T-helper 17 cell (primary cell): ENCODE data around the gene KCNN4. TPM values are rescaled to one million over a fixed set of nuclear protein-coding genes. Genes with fewer than 3 reads are reported as not detected.

Experiments used
- ATAC-seq: fragments of 150-1000 bp; cut with Tn5 transposase; 2 replicates; pipeline ENCODE4 v1.10.0; 2021; ENCODE audit warnings: mild to moderate bottlenecking, moderate library complexity
- DNase-seq, 3 donors: peaks; one replicate each; pipeline versions ENCODE4 v3.0.0 to v3.0.0-alpha.2; 2020 to 2021
- H3K9me3 ChIP-seq: one replicate; pipeline ENCODE4 v1.7.0; 2013; ENCODE audit warnings: low read length, mild to moderate bottlenecking; ENCODE audit not compliant: control insufficient read depth, poor library complexity, severe bottlenecking
- H3K27ac Mint-ChIP-seq: one replicate; pipeline ENCODE4 v1.8.0; 2022; ENCODE audit warnings: mild to moderate bottlenecking, moderate library complexity, mixed read lengths
- H3K27me3 Mint-ChIP-seq: one replicate; pipeline ENCODE4 v1.8.0; 2022; ENCODE audit warnings: mixed read lengths
- H3K36me3 Mint-ChIP-seq: one replicate; pipeline ENCODE4 v1.8.0; 2022; ENCODE audit warnings: low read depth, mixed read lengths
- H3K4me1 Mint-ChIP-seq: one replicate; pipeline ENCODE4 v1.8.0; 2022; ENCODE audit warnings: mild to moderate bottlenecking, mixed read lengths
- H3K4me3 Mint-ChIP-seq: one replicate; pipeline ENCODE4 v1.8.0; 2022; ENCODE audit warnings: mild to moderate bottlenecking, moderate library complexity, mixed read lengths
- total RNA-seq, 4 donors: library from RNA in 2 of 4; stranded (reverse) in 2 of 4; gene quantifications; one replicate each; pipeline ENCODE4 v1.2.3 and lab custom pipeline; 2022 to 2026

KCNN4 gene
- total RNA-seq, 2 donors from 2014 or later = 46.4 to 63.1 TPM

GRCh38 chr19:43762814-43763213, 18.0 kb downstream of the KCNN4 start:
- Mint-ChIP-seq H3K36me3 (no peaks in the 10 kb centered on the region), H3K27ac (peak overlapping the region; percentile 81), H3K4me3 (peak overlapping the region; percentile 7), H3K27me3 (no peaks in the 10 kb centered on the region), H3K4me1 (peaks cover 44% of the 10 kb centered on the region)
- ATAC-seq (no peak), DNase-seq (no peak)
- H3K9me3 ChIP-seq = no peaks in the 10 kb centered on the region

GRCh38 chr19:43760941-43761340, 19.8 kb downstream of the KCNN4 start:
- no peaks in the 10 kb centered on the region for H3K9me3 ChIP-seq
- ATAC-seq (no peak), DNase-seq (no peak)
- peaks cover 34% of the 10 kb centered on the region for H3K4me1 Mint-ChIP-seq
- H3K36me3 Mint-ChIP-seq = no peaks in the 10 kb centered on the region
- H3K4me3 Mint-ChIP-seq = no peak overlapping the region
- no peak overlapping the region for H3K27ac Mint-ChIP-seq
- no peaks in the 10 kb centered on the region for H3K27me3 Mint-ChIP-seq

GRCh38 chr19:43759515-43759914, 21.3 kb downstream of the KCNN4 start:
- H3K4me3 Mint-ChIP-seq = no peak overlapping the region
- peaks cover 32% of the 10 kb centered on the region for H3K4me1 Mint-ChIP-seq
- H3K36me3 Mint-ChIP-seq = peaks cover 2% of the 10 kb centered on the region
- H3K9me3 ChIP-seq = no peaks in the 10 kb centered on the region
- DNase-seq (no peak), ATAC-seq (no peak)
- peak overlapping the region; percentile 57 for H3K27ac Mint-ChIP-seq
- H3K27me3 Mint-ChIP-seq = no peaks in the 10 kb centered on the region

- Mint-ChIP-seq H3K36me3 (peaks cover 4% of the 10 kb centered on the region), H3K27ac (peak overlapping the region; percentile 98), H3K4me3 (peak overlapping the region; percentile 98), H3K27me3 (no peaks in the 10 kb centered on the region), H3K4me1 (peaks cover 33% of the 10 kb centered on the region)
- DNase-seq = peak; percentile 61 to 74 (median 73)
- ATAC-seq = peak; percentile 26
- H3K9me3 ChIP-seq = no peaks in the 10 kb centered on the region
These were observed 25.4 kb downstream of the KCNN4 start for GRCh38 chr19:43755256-43755801.

- no peaks in the 10 kb centered on the region for H3K27me3 Mint-ChIP-seq
- peak within 1 kb of the TSS; percentile 98 for H3K27ac Mint-ChIP-seq
- H3K4me1 Mint-ChIP-seq = peaks cover 37% of the 10 kb centered on the region
- peak; percentile 86 for ATAC-seq
- H3K9me3 ChIP-seq = no peaks in the 10 kb centered on the region
- peaks cover 8% of the 10 kb centered on the region for H3K36me3 Mint-ChIP-seq
- H3K4me3 Mint-ChIP-seq = peak within 1 kb of the TSS; percentile 98
- peak; percentile 99 for DNase-seq
These were observed 26.1 kb downstream of the KCNN4 start, which contains the start of gene SMG9 for GRCh38 chr19:43754503-43755255. Gene SMG9 (minus strand): TSS chr19:43754962. CDS start chr19:43750741, 4,221 bp downstream.

GRCh38 chr19:43754253-43754502, 26.6 kb downstream of the KCNN4 start:
- Mint-ChIP-seq H3K27ac (peak overlapping the region; percentile 98), H3K36me3 (peaks cover 9% of the 10 kb centered on the region), H3K27me3 (no peaks in the 10 kb centered on the region), H3K4me3 (peak overlapping the region; percentile 98), H3K4me1 (peaks cover 33% of the 10 kb centered on the region)
- DNase-seq = no peak
- no peaks in the 10 kb centered on the region for H3K9me3 ChIP-seq
- no peak for ATAC-seq

GRCh38 chr19:43752287-43752875, 28.4 kb downstream of the KCNN4 start:
- DNase-seq (no peak), ATAC-seq (no peak)
- H3K9me3 ChIP-seq = no peaks in the 10 kb centered on the region
- Mint-ChIP-seq H3K4me3 (no peak overlapping the region), H3K27me3 (no peaks in the 10 kb centered on the region), H3K36me3 (peaks cover 18% of the 10 kb centered on the region), H3K27ac (peak overlapping the region; percentile 98), H3K4me1 (peaks cover 44% of the 10 kb centered on the region)

- H3K4me3 Mint-ChIP-seq = no peak overlapping the region
- H3K27ac Mint-ChIP-seq = peak overlapping the region; percentile 98
- H3K4me1 Mint-ChIP-seq = peaks cover 44% of the 10 kb centered on the region
- DNase-seq = no peak
- no peaks in the 10 kb centered on the region for H3K9me3 ChIP-seq
- peaks cover 18% of the 10 kb centered on the region for H3K36me3 Mint-ChIP-seq
- ATAC-seq = no peak
- H3K27me3 Mint-ChIP-seq = no peaks in the 10 kb centered on the region
These were observed 29.1 kb downstream of the KCNN4 start for GRCh38 chr19:43751466-43752220.

- Mint-ChIP-seq H3K4me3 (no peak overlapping the region), H3K27ac (peak overlapping the region; percentile 79), H3K4me1 (peaks cover 36% of the 10 kb centered on the region), H3K36me3 (peaks cover 22% of the 10 kb centered on the region), H3K27me3 (no peaks in the 10 kb centered on the region)
- ATAC-seq (no peak), DNase-seq (no peak)
- H3K9me3 ChIP-seq = no peaks in the 10 kb centered on the region
These were observed 30.9 kb downstream of the KCNN4 start for GRCh38 chr19:43749898-43750297.

- H3K9me3 ChIP-seq = no peaks in the 10 kb centered on the region
- Mint-ChIP-seq H3K27me3 (no peaks in the 10 kb centered on the region), H3K4me3 (no peak overlapping the region), H3K36me3 (peaks cover 20% of the 10 kb centered on the region), H3K4me1 (peaks cover 32% of the 10 kb centered on the region), H3K27ac (peak overlapping the region; percentile 79)
- DNase-seq = no peak
- ATAC-seq = no peak
These were observed 31.6 kb downstream of the KCNN4 start for GRCh38 chr19:43749152-43749551.

GRCh38 chr19:43748685-43749084, 32.1 kb downstream of the KCNN4 start:
- DNase-seq (no peak), ATAC-seq (no peak)
- Mint-ChIP-seq H3K4me3 (no peak overlapping the region), H3K4me1 (peaks cover 29% of the 10 kb centered on the region), H3K36me3 (peaks cover 20% of the 10 kb centered on the region), H3K27ac (peak overlapping the region; percentile 79), H3K27me3 (no peaks in the 10 kb centered on the region)
- no peaks in the 10 kb centered on the region for H3K9me3 ChIP-seq

GRCh38 chr19:43748205-43748594, 32.6 kb downstream of the KCNN4 start:
- Mint-ChIP-seq H3K4me1 (peaks cover 28% of the 10 kb centered on the region), H3K36me3 (peaks cover 20% of the 10 kb centered on the region), H3K4me3 (peak overlapping the region; percentile 15), H3K27ac (peak overlapping the region; percentile 79), H3K27me3 (no peaks in the 10 kb centered on the region)
- no peak for ATAC-seq
- DNase-seq = no peak
- no peaks in the 10 kb centered on the region for H3K9me3 ChIP-seq

GRCh38 chr19:43747557-43748204, 33.1 kb downstream of the KCNN4 start:
- ATAC-seq (peak; percentile 46), DNase-seq (peak in 1 of 3 donors; percentile 23)
- Mint-ChIP-seq H3K27me3 (no peaks in the 10 kb centered on the region), H3K4me3 (peak overlapping the region; percentile 43), H3K36me3 (peaks cover 20% of the 10 kb centered on the region), H3K4me1 (peaks cover 24% of the 10 kb centered on the region), H3K27ac (peak overlapping the region; percentile 79)
- no peaks in the 10 kb centered on the region for H3K9me3 ChIP-seq
